Activated CD4-positive, alpha-beta memory T cell treated with anti-CD3 and anti-CD28 coated beads, Interleukin-2, amount 10 ng/mL, durations not matched to agents 7 days and 5 days (primary cell): Measurements from ENCODE around the gene NSD1. TPM values are rescaled to one million over a fixed set of nuclear protein-coding genes. Genes with fewer than 3 reads are reported as not detected.

ENCODE experiments used
- CTCF ChIA-PET: fragments of 350-600 bp; sonication (Branson Sonifier 250); formaldehyde crosslinking; loops from one replicate; lab custom pipeline; 2021; ENCODE audit warnings: antibody characterized with exemption, inconsistent platforms; lab: Charles Lee
- POLR2A ChIA-PET: fragments of 350-600 bp; sonication (Branson Sonifier 250); formaldehyde crosslinking; loops from one replicate; lab custom pipeline; 2021; ENCODE audit warnings: antibody characterized with exemption; lab: Charles Lee
- DNase-seq: peaks from one replicate; pipeline ENCODE4 v3.0.0-alpha.2; 2020
- H3K27ac Mint-ChIP-seq: one replicate; pipeline ENCODE4 v1.8.0; 2021; ENCODE audit warnings: mild to moderate bottlenecking, mixed read lengths
- H3K27me3 Mint-ChIP-seq: one replicate; pipeline ENCODE4 v1.8.0; 2021; ENCODE audit warnings: mixed read lengths
- H3K36me3 Mint-ChIP-seq: one replicate; pipeline ENCODE4 v1.8.0; 2021; ENCODE audit warnings: low read depth, mixed read lengths
- H3K4me1 Mint-ChIP-seq: one replicate; pipeline ENCODE4 v1.8.0; 2021; ENCODE audit warnings: mixed read lengths
- H3K4me3 Mint-ChIP-seq: one replicate; pipeline ENCODE4 v1.8.0; 2021; ENCODE audit warnings: mild to moderate bottlenecking, mixed read lengths
- H3K9me3 Mint-ChIP-seq: one replicate; pipeline ENCODE4 v1.8.0; 2021; ENCODE audit warnings: mixed read lengths
- total RNA-seq, 2 experiments: library from RNA; stranded (reverse); gene quantifications; one replicate each; pipeline ENCODE4 v1.2.3, GENCODE V29; 2021

The NSD1 gene
- total RNA-seq, 2 experiments from 2014 or later = 79.9 to 90.5 TPM

GRCh38 chr5:177312649-177313181 is 179.1 kb downstream of the NSD1 start:
- H3K27me3 Mint-ChIP-seq = no peaks in the 10 kb centered on the region
- POLR2A ChIA-PET = interaction anchor here (0.6 to 6.2 kb wide), 38 partner anchors 9 to 777 kb away, joined by 3 to 68 read pairs (median 5); partner anchors contain the start of genes GRK6, LMAN2, NSD1 and PRELID1
- no peaks in the 10 kb centered on the region for H3K9me3 Mint-ChIP-seq
- H3K4me3 Mint-ChIP-seq = peak overlapping the region; percentile 94
- H3K27ac Mint-ChIP-seq = peak overlapping the region; percentile 89
- CTCF ChIA-PET = interaction anchor here (0.6 to 2.7 kb wide), 22 partner anchors 9 to 201 kb away, joined by 3 to 24 read pairs (median 6); partner anchors contain the start of genes LMAN2, PDLIM7, PRELID1 and RAB24
- H3K4me1 Mint-ChIP-seq = peaks cover 67% of the 10 kb centered on the region
- DNase-seq = peak; percentile 72
- H3K36me3 Mint-ChIP-seq = peaks cover 38% of the 10 kb centered on the region

DNA sequence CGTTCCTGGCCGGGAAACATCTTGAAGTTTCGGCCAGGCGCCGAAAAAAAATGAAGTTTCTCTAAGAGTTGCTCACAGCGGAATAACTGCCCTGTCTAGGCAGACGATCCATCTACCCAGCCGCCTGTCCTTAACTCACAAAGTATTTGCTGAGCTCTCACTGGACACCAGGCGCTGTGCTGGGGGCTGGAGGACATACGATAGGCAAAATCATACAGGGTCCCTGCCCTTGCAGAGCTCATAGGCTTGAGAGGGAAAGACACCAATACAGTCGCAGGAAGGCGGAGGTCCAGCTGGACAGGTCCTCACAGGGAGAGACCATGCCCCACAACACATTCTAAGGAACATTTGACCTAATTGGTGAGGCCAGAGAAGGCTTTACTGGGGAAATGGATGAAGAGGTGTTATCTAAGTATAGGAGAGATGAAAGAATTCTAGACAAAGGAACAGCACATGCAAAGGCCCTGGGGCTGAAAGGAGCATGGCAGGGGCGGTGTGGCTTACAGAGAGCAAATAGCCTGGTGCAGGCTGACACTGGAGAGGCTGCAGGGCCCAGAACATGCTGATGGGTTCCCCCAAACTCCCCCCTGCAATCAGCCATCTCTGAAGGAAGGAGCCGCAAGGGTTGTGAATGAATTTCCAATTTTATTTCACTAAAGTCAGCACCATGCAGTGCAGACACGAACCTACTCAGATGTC is 180.1 kb downstream of the NSD1 start:
- Mint-ChIP-seq H3K36me3 (peaks cover 29% of the 10 kb centered on the region), H3K4me1 (peaks cover 68% of the 10 kb centered on the region), H3K27ac (peak overlapping the region; percentile 40), H3K9me3 (no peaks in the 10 kb centered on the region), H3K27me3 (no peaks in the 10 kb centered on the region), H3K4me3 (peak overlapping the region; percentile 94)
- no peak for DNase-seq
- POLR2A ChIA-PET = interaction anchor here (0.6 to 6.2 kb wide), 22 partner anchors 10 to 778 kb away, joined by 3 to 68 read pairs (median 6); partner anchors contain the start of genes GRK6, LMAN2, NSD1 and PRELID1
- CTCF ChIA-PET = interaction anchor here (0.7 to 2.7 kb wide), 10 partner anchors 10 to 200 kb away, joined by 3 to 24 read pairs (median 10); partner anchors contain the start of genes LMAN2, PRELID1 and RAB24

- H3K27me3 Mint-ChIP-seq = no peaks in the 10 kb centered on the region
- H3K4me1 Mint-ChIP-seq = peaks cover 59% of the 10 kb centered on the region
- ChIA-PET POLR2A (interaction anchor here (0.7 to 6.2 kb wide), 3 partner anchors 36 to 136 kb away, joined by 3 to 48 read pairs (median 4); partner anchors contain the start of gene LMAN2), CTCF (interaction anchor here (6.6 kb wide), 1 partner anchor 75 kb away, joined by 49 read pairs; no protein-coding TSS in a partner anchor)
- peaks cover 21% of the 10 kb centered on the region for H3K36me3 Mint-ChIP-seq
- H3K4me3 Mint-ChIP-seq = no peak overlapping the region
- no peak for DNase-seq
- no peak overlapping the region for H3K27ac Mint-ChIP-seq
- no peaks in the 10 kb centered on the region for H3K9me3 Mint-ChIP-seq
Measured at GRCh38 chr5:177314376-177315342, 181.1 kb downstream of the NSD1 start.

- ChIA-PET CTCF (interaction anchor here (1.3 to 6.6 kb wide), 4 partner anchors 11 to 139 kb away, joined by 3 to 49 read pairs (median 29); no protein-coding TSS in a partner anchor), POLR2A (interaction anchor here (0.7 to 1.2 kb wide), 3 partner anchors 30 to 135 kb away, joined by 3 to 4 read pairs (median 3); no protein-coding TSS in a partner anchor)
- no peaks in the 10 kb centered on the region for H3K9me3 Mint-ChIP-seq
- H3K36me3 Mint-ChIP-seq = peaks cover 19% of the 10 kb centered on the region
- no peaks in the 10 kb centered on the region for H3K27me3 Mint-ChIP-seq
- H3K27ac Mint-ChIP-seq = no peak overlapping the region
- peaks cover 58% of the 10 kb centered on the region for H3K4me1 Mint-ChIP-seq
- H3K4me3 Mint-ChIP-seq = no peak overlapping the region
- no peak for DNase-seq
Measured at GRCh38 chr5:177315411-177315810, 181.8 kb downstream of the NSD1 start.

DNA sequence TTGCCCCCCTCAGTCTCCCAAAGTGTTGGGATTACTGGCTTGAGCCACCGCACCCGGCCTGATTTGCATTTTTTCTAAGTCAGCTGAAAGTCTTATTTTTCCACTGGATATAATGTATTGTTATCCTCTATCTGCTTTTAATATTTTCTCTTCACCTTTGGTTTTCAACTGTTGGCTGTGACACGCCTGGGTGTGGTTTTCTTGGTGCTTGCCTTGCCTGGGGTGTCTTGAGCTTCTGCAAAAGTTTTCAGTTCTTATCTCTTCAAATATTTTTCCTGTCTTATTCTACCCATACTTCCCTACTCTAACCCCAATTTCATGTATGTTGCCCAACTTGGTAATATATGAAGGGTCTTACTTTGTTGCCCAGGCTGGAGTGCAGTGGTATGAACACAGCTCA is 182.4 kb downstream of the NSD1 start:
- Mint-ChIP-seq H3K27me3 (no peaks in the 10 kb centered on the region), H3K27ac (no peak overlapping the region), H3K4me3 (no peak overlapping the region), H3K36me3 (peaks cover 14% of the 10 kb centered on the region), H3K4me1 (peaks cover 53% of the 10 kb centered on the region), H3K9me3 (no peaks in the 10 kb centered on the region)
- CTCF ChIA-PET = interaction anchor here (0.7 to 6.6 kb wide), 10 partner anchors 11 to 139 kb away, joined by 3 to 49 read pairs (median 6); no protein-coding TSS in a partner anchor
- no peak for DNase-seq
- POLR2A ChIA-PET = interaction anchor here (0.7 to 1.2 kb wide), 4 partner anchors 29 to 134 kb away, joined by 3 to 4 read pairs (median 3); partner anchors contain the start of gene LMAN2

- Mint-ChIP-seq H3K9me3 (no peaks in the 10 kb centered on the region), H3K27me3 (no peaks in the 10 kb centered on the region), H3K4me1 (peaks cover 53% of the 10 kb centered on the region), H3K4me3 (no peak overlapping the region), H3K27ac (no peak overlapping the region), H3K36me3 (peaks cover 17% of the 10 kb centered on the region)
- peak; percentile 81 for DNase-seq
- POLR2A ChIA-PET = interaction anchor here (0.7 to 1.4 kb wide), 2 partner anchors 11 to 15 kb away, joined by 3 to 4 read pairs; partner anchors contain the start of genes PRELID1 and RAB24
- CTCF ChIA-PET = interaction anchor here (0.5 to 6.6 kb wide), 19 partner anchors 9 to 204 kb away, joined by 3 to 49 read pairs (median 4); no protein-coding TSS in a partner anchor
Measured at GRCh38 chr5:177317959-177318377, 184.4 kb downstream of the NSD1 start.

DNA sequence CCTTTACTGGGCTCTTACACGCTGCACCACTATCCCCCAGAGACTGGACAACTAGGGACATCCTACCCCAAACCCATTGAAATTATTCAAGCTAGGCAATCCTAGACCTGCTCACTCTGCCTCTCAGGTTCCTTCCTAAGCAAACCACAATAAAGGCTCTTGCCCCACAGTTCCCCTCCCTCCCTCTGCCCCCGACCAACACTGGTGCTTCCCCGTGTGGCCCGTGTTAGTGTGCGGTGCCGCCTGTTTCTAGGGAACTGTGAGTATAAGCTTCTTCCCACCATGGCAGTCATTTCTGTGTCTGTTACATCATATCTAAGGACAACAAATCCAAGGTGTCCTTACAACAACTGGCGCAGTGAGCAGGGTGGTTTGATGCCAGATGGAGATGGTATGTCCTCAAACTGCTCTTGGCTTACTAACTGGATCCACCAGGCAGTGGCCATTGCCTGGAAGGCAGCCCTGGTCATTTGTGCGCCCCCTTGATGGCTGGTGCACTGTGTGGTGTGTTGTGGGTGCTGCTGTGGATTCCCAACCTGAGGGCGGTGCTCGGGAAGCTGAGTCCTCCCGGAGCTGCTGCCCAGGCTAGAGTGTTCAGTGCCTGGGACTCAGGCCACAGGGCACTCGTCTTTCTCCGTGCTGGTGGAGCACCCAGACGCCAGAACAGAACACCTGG is 186.5 kb downstream of the NSD1 start:
- Mint-ChIP-seq H3K9me3 (no peaks in the 10 kb centered on the region), H3K4me3 (no peak overlapping the region), H3K27me3 (no peaks in the 10 kb centered on the region), H3K36me3 (peaks cover 22% of the 10 kb centered on the region), H3K4me1 (peaks cover 49% of the 10 kb centered on the region), H3K27ac (no peak overlapping the region)
- DNase-seq = no peak
- CTCF ChIA-PET = interaction anchor here (1.4 to 6.6 kb wide), 6 partner anchors 11 to 182 kb away, joined by 3 to 49 read pairs (median 11); no protein-coding TSS in a partner anchor
- POLR2A ChIA-PET = interaction anchor here (1.2 to 1.5 kb wide), 2 partner anchors 70 to 125 kb away, joined by 4 read pairs; no protein-coding TSS in a partner anchor

DNA sequence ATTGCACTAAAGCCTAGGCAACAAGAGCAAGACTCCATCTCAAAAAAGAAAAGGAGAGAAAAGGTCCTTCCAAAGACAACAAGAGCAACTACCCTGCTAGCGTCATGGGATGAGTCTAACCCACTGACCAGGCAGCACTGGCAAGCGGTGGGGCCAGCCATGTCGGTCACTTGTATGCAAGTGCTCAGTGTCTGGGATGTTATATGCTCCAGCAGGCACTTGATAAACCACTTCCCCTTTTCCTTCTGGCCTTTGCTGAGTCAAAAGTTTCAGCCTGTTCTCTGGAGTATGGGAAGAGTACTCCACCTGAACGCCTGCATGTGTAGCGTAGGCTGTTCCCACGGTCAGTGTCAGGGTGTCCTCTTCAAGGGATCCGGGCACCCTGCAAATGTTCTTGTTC is 187.3 kb downstream of the NSD1 start:
- ChIA-PET POLR2A (no interaction called here), CTCF (interaction anchor here (0.7 to 6.6 kb wide), 4 partner anchors 15 to 135 kb away, joined by 3 to 49 read pairs (median 4); no protein-coding TSS in a partner anchor)
- peaks cover 43% of the 10 kb centered on the region for H3K4me1 Mint-ChIP-seq
- peaks cover 21% of the 10 kb centered on the region for H3K36me3 Mint-ChIP-seq
- no peaks in the 10 kb centered on the region for H3K27me3 Mint-ChIP-seq
- H3K27ac Mint-ChIP-seq = peak overlapping the region; percentile 58
- DNase-seq = no peak
- H3K9me3 Mint-ChIP-seq = no peaks in the 10 kb centered on the region
- H3K4me3 Mint-ChIP-seq = no peak overlapping the region

- no peak overlapping the region for H3K27ac Mint-ChIP-seq
- no peaks in the 10 kb centered on the region for H3K9me3 Mint-ChIP-seq
- H3K27me3 Mint-ChIP-seq = no peaks in the 10 kb centered on the region
- H3K36me3 Mint-ChIP-seq = peaks cover 35% of the 10 kb centered on the region
- H3K4me3 Mint-ChIP-seq = no peak overlapping the region
- H3K4me1 Mint-ChIP-seq = peaks cover 28% of the 10 kb centered on the region
- no peak for DNase-seq
- ChIA-PET CTCF (no interaction called here), POLR2A (no interaction called here)
Measured at GRCh38 chr5:177325868-177326381, 192.4 kb downstream of the NSD1 start.

DNA sequence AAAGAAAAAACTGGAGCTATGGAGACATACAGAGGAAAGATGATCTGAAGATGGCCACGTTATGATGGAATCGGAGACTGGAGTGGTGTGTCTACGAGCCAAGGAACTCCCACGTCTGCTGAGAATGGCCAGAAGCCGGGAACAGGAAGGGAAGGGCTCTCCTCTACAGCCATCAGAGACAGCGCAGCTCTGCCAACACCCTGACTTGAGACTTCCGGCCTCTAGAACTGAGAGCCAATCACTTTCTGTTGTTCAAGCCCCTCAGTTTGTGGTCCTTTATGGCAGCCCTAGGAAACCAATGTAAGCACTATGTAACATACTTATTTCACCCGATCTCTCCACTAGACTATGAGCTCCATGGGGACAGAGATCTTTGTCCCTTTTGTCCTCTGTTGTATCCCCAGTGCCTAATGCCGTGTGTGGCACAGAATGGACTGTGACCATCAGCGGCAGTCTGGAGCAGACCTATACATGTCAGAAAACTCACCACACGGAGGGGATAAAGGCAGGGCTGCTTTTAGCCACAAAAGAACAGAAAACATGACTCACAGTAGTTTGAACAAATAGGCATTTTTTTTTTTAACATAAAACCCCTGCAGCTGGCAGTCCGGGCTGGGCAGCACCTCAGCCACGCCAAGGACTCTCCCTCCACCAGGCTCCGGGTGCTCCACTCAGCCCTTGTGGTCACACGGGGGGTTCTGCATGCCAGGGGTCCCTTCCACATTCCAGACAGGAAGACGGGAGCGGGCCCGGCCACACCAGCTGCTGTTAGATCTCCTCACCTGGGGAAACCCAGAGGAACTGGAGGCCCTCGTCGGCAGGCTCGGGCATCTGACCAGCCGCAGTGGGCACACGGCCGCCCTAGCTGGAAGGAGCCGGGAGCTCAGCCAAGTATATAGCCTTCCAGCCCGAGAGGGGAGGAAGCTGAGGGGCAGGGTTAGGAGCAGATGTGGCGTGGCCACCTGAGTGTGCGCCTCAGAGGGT is 194.3 kb downstream of the NSD1 start:
- H3K36me3 Mint-ChIP-seq = peaks cover 40% of the 10 kb centered on the region
- no peak overlapping the region for H3K4me3 Mint-ChIP-seq

More for the DNA sequence above, 194.3 kb downstream of the NSD1 start:
- POLR2A ChIA-PET = interaction anchor here (0.6 to 2.4 kb wide), 6 partner anchors 10 to 101 kb away, joined by 3 to 15 read pairs (median 3); partner anchors contain the start of gene MXD3
- no peaks in the 10 kb centered on the region for H3K9me3 Mint-ChIP-seq
- H3K27ac Mint-ChIP-seq = peak overlapping the region; percentile 77
- CTCF ChIA-PET = interaction anchor here (0.7 to 2.1 kb wide), 11 partner anchors 8 to 135 kb away, joined by 3 to 11 read pairs (median 3); partner anchors contain the start of genes LMAN2 and RGS14
- H3K4me1 Mint-ChIP-seq = peaks cover 24% of the 10 kb centered on the region
- DNase-seq = no peak
- no peaks in the 10 kb centered on the region for H3K27me3 Mint-ChIP-seq
